Stimulated activated CD8-positive, alpha-beta memory T cell treated with anti-CD3 and anti-CD28 coated beads, Interleukin-4, amount 100 ng/mL, for 4 hours (primary cell): ENCODE measurements around the gene LTB.
A peak's percentile ranks its signal among the peaks of the same experiment; 100 is the strongest.

ENCODE experiments used
- DNase-seq, 2 donors: peaks; one replicate each; pipeline ENCODE4 v3.0.0-alpha.2; 2020; ENCODE audit warnings: low read depth in 2 of 2, low spot score in 1 of 2

Gene LTB, protein sequence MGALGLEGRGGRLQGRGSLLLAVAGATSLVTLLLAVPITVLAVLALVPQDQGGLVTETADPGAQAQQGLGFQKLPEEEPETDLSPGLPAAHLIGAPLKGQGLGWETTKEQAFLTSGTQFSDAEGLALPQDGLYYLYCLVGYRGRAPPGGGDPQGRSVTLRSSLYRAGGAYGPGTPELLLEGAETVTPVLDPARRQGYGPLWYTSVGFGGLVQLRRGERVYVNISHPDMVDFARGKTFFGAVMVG

GRCh38 chr6:31582230-31582643, at the start of gene LTB:
Gene LTB (minus strand): TSS chr6:31582424. CDS start chr6:31582417, 7 bp downstream.
- no peak for DNase-seq

- DNase-seq: no peak
These were observed 49.6 kb upstream of the LTB start for GRCh38 chr6:31631681-31632278.

DNA sequence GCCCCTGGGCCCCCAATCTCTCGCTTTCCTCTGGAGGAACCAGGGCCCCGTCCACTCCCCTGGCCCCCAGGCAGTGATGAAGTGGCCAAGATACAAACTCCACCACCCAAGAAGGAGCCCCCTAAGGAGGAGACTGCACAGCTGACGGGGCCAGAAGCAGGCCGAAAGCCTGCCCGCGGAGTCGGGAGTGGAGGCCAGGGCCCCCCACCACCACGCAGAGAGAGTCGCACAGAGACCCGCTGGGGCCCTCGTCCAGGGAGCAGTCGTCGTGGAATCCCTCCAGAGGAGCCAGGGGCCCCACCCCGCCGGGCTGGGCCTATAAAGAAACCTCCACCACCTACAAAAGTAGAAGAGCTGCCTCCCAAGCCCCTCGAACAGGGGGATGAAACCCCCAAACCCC, 49.0 kb upstream of the LTB start:
- DNase-seq: no peak

GRCh38 chr6:31630177-31630934, 48.1 kb upstream of the LTB start:
- DNase-seq: no peak

GRCh38 chr6:31629014-31629413, 46.8 kb upstream of the LTB start:
- no peak for DNase-seq

GRCh38 chr6:31627690-31628287, 45.6 kb upstream of the LTB start:
- DNase-seq: no peak

GRCh38 chr6:31626952-31627351, 44.7 kb upstream of the LTB start:
- no peak for DNase-seq

DNA sequence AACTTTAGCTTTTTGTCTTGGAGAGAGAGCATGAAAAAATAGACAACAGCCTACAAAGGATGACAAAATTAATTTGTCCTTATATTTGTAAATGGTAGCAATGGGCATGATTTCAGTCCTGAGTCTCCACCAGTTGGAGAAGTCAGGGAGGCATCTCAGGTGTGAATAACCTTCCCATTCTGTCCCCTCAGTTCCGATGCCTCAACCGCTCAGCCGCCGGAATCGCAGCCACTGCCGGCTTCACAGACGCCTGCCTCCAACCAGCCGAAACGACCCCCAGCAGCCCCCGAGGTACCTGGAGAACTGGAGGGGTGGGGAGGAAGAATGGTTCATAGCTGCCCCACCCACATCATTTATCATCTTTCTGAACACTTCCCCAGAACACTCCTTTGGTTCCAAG, 41.8 kb upstream of the LTB start:
- no peak for DNase-seq

- DNase-seq: no peak
These were observed 40.5 kb upstream of the LTB start for GRCh38 chr6:31622684-31623091.

GRCh38 chr6:31621991-31622390, 39.8 kb upstream of the LTB start:
- no peak for DNase-seq

DNA sequence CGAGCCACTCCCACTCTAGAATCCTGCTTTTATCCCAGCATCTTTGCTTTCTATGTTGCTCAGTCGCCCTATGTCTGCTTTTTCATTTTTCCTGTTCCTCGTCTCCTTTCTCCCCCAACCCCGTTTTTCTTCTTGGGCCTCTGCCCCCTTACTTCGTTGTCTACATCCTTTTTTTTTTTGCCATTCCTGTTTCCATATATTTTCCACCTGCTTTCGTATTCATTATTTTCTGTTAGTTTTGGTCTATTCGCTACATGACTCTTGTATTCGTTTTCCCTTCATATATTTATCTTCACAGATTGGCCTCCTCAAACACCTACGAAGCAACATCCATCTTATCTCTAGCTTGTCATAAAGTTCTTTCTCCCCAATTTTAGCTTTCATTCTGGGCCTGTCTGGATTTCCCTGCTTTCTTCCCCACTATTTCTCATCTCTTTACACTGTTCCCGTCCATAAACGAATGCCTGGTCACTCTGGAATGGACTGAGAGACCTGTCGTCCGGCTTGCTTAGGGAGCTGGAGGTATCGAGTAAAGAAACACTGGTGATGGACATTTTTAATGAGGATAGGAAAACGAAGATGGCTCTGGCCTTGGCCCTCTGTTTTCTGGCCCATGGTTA, 39.2 kb upstream of the LTB start:
- DNase-seq: no peak

- DNase-seq: peak in 1 of 2 donors; percentile 94
These were observed 38.5 kb upstream of the LTB start, which contains the start of gene PRRC2A for GRCh38 chr6:31620586-31621319. Gene PRRC2A (plus strand): TSS chr6:31620715. CDS start chr6:31622790, 2,075 bp downstream.

GRCh38 chr6:31619805-31620585, 37.8 kb upstream of the LTB start:
- DNase-seq: peak; percentile 83 to 96

- DNase-seq: no peak
These were observed 34.8 kb upstream of the LTB start for GRCh38 chr6:31617010-31617409.

GRCh38 chr6:31615748-31616147, 33.5 kb upstream of the LTB start:
- no peak for DNase-seq

- DNase-seq: no peak
These were observed 32.7 kb upstream of the LTB start, which contains the start of gene AIF1 for GRCh38 chr6:31614684-31615578. Gene AIF1 (plus strand): TSS chr6:31615234. CDS start chr6:31615330, 96 bp downstream.

- DNase-seq: no peak
These were observed 31.9 kb upstream of the LTB start for GRCh38 chr6:31614075-31614619.

DNA sequence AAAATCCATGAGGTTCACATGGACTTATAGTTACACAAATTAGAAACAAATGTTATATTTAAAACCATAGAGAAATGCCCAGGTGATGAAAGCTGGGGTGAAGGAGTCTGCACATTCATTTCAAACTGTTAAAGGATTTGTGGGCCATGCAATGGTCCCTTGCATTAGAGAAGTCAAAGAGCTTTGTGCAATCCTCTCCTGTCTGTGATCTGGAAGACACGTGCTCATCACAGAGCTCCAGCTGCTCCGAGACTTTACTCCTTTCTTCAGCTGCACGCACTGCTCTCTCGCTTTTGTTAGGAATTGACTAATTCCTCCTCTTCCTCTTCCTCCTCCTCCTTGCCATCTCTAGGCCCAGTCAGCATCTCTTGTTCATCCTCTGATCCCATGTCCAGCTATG, 28.7 kb upstream of the LTB start:
- DNase-seq: no peak
